NCI-H748 treated with DMSO at 0.1 percent for 48 hours (cell line): ENCODE measurements around the gene SPATA9.
"Not testable (repeated sequence)": the region's sequence is repeated elsewhere in the genome, so short reads cannot be mapped to it uniquely, and the experiment has no call there.

Experiments used
- DNase-seq: peaks from one replicate; lab custom pipeline; 2025; lab: John Stamatoyannopoulos, UW

The SPATA9 gene

DNA sequence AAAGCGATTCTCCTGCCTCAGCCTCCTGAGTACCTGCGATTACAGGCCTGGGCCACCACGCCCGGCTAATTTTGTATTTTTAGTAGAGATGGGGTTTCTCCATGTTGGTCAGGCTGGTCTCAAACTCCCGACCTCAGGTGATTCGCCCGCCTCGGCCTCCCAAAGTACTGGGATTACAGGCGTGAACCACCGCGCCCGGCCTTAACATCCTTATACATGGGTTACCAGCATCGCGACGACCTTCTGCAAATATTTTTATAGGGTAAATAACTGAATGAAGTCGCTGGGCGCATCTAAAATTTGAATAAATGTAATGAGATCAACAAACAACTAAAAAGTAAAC is 36.6 kb downstream of the SPATA9 start:
- not testable (repeated sequence) for DNase-seq

DNA sequence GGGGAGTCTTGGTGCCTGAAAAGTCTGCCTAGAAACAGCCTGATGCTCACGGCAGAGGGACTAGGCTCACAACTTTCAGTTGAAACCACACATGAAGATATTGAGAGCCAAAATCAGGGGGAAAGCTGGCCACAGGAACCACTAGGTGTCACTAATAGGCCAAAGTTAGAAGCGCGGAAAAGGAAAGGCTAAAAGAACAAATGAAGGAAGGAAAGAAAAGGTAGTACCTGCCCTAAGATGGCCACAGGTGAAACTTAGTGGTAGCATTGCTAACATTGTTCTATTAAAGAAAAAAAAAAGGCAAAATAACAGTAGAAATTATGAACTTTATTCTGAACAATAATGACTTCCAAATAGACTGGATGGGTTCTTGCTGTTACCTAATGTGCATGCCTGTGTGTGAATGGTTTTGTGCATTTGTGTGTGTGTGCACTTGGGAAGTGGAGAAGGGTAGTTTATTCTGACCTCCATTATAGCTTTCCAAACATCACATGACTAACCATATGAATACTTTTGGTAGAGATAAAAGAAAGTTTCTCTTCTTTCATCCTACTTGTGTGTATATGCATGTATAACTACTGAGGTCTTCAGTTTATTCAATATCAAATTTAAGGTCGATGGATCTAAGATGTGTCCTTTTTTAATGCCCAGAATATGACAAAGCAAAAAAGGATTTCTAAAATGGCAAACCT is 38.3 kb downstream of the SPATA9 start:
- DNase-seq, result peak; percentile 49

DNA sequence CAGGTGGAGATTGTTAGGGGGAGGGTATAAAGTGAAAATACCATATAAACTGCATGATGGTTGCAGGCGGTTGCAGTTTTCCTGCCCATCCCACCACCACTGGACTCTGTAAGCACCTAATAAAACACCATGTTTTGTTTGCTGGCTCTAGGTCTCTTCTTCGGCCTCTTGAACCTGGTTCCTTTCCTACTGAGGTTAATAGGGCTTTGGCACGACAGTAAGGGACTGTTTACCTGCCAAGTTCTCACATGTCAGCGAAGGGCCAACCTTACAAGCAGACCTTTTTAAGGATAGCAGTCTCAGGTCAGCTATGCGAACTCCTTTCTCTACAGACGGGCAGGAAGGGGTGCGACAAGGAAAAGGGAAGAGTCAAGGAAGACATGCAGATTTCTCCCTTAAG is 39.6 kb downstream of the SPATA9 start:
- no peak for DNase-seq

DNA sequence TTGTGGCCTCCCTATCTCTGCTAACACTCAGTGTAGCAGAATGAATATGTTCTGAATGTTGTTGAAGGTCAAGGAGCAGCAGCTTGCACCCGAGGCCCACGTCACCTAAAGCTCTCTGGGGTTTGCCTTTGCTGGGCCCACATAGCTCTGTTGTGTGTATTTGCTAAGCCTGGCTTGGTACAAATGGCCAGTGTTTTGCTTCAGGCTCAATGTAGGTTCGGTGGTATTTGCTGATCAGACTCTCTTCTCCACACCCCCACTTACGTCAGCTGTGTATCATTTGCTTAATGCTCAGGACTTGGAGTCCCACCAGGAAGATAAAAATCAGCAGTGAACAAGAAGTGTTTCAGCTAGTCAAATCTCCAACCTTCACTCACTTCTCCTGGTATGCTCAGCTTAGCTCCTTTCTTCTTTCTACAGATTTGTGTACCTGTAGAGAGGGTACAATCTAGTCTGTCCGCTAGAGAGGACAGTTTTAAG is 41.0 kb downstream of the SPATA9 start:
- no peak for DNase-seq

DNA sequence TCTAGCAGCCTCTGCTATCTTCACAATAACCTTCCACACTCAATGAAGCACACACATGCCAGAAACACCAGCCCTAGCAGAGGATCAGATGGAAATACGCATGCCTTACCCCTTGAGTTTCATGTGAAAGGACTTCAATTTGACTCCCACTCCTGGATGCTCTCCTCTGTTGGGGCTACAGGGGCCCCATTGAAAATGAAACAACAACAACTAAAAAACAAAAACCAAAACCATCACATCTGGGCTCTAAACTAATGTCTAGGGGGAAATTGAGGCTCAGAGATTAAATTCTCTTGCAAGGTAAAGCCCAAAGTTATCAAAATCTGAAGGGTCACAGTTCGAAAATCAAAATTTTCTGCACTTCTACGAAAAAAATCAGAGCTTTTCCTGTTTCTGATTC is 44.2 kb downstream of the SPATA9 start:
- DNase-seq, result no peak

DNA sequence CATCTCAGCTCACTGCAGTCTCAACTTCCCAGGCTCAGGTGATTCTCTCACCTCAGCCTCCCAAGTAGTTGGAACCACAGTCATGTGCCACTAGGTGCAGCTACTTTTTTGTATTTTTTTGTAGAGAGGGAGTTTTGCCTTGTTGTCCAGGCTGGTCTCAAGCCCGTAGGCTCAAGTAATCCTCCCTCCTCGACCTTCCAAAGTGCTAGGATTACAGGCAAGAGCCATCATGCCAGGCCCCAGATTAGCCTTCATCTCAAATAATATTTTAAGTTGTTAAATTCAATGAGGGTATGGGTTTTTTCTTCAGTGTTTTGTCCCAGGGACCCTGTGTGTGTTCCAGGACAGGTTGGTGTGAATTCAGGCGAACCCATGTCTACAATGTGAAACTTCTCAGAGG is 48.7 kb downstream of the SPATA9 start:
- DNase-seq, result no peak

DNA sequence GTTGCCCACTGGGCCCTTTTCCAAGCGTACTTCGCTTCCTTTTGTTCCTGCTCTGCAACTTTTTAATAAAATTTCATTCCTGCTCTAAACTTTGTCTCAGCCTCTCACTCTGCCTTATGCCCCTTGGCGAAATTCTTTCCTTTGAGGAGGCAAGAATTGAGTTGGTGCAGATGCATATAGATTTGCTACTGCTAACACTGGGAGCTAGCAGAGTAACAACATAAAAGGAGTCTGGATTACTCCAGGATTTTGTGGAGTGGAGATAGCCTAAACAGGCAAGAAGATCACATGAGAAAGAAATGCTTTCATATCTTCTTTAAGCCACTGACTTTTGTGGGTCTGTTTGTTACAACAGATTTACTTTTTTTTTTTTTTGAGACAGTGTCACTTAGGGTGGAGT is 49.1 kb downstream of the SPATA9 start:
- DNase-seq, result no peak

DNA sequence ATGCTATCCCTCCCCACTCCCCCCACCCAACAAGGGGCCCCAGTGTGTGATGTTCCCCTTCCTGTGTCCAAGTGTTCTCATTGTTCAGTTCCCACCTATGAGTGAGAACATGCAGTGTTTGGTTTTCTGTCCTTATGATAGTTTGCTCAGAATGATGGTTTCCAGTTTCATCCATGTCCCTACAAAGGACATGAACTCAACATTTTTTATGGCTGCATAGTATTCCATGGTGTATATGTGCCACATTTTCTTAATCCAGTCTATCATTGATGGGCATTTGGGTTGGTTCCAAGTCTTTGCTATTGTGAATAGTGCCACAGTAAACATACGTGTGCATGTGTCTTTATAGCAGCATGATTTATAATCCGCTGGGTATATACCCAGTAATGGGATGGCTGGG is 49.8 kb downstream of the SPATA9 start:
- not testable (repeated sequence) for DNase-seq

DNA sequence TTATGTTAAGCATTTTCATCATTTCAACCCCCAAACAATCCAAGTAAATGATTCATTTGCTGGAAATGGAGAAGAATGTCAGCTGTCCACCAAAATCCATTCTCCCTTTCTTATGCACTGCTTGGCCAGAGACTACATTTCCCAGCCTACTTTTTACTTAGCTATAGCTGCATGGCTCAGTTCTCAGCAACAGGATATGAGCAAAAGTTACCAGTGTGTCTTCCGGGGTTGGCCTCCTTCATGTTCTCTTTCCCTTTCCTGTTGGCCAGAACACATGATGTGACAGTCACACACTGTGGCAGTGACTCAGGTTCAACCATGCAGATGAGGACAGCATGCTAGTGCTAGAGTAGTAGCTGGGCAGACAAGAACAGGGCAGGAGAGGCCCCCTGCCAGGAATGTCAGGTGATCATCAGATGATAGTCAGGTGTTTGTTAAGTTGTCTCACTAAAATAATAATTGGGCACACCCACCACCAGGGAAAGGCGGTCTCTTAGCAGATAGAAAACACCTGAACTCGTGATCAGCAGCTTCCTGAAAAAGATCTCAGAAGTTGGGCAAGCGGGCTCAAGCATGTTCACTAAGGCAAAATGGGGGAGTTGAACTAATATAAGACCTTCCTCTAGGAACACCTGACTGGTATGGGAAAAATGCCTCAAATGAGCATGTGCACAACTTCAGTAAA is 50.7 kb downstream of the SPATA9 start:
- DNase-seq, result no peak

DNA sequence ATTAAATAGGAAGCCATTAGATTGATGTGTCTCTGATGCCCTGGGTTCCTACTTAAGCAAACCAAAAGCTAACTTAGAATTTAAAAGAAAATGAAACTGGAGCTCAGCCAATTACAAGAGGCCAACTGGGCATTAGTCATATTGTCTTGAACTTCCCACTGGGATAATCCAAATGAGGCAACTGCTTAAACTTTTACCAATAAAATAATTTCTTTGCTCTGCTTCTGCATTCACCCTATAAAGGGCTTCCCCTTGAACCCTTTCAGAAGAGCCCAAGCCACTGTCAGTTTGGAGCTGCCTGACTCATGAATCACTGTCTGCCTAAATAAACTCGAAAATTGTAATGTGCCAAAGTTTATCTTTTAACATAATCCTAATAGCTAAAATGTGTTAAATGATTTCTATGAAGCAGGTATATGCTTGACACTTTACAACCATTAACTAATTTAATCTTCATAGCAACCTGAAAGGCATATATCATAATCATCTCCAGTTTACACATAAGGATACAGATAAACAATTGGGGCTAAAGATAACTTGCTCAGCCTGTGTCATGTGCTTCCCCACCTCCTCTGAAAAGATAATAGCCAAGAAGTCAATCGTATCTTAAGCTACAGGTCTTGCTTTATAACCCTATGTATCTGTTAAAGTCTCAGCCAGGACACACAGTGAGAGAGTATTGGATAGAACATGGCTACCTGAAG is 51.4 kb downstream of the SPATA9 start:
- DNase-seq, result no peak

DNA sequence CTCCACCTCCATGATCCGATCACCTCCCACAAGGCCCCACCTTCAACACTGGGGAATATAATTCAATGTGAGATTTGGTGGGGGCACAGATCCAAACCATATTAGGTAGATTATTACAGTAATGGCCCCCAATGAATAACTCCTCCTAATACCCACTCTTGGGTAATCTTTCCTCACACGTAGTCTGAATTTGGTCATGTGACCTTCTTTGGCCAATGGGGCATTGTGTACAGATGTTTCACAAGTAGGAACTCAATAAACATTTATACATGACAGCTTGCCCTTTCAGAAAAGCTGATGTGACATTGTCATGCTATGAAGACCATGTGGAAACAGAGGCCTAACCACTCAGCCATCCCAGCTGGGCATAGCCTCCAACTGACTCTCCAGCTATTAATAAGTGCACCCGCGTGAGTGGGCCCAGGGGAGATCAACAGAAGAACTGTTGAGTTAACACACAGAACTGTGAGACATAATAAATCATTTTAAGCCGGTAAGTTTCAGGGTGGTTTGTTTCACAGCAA is 52.3 kb downstream of the SPATA9 start:
- no peak for DNase-seq

DNA sequence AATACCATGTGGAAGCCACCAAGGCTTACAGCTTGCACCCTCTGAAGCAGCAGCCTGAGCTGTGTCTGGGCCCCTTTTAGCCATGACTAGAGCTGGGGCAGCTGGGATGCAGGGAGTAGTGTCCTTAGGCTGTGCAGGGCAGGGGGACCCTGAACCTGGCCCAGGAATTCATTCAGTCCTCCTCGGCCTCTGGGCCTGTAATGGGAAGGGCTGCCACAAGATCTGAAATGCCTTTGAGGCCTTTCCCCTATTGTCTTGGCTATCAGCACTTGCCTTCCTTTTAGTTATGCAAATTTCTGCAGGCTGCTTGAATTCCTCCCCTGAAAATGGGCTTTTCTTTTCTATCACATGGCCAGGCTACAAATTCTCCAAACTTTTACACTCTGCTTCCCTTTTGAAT is 53.9 kb downstream of the SPATA9 start:
- DNase-seq, result no peak

DNA sequence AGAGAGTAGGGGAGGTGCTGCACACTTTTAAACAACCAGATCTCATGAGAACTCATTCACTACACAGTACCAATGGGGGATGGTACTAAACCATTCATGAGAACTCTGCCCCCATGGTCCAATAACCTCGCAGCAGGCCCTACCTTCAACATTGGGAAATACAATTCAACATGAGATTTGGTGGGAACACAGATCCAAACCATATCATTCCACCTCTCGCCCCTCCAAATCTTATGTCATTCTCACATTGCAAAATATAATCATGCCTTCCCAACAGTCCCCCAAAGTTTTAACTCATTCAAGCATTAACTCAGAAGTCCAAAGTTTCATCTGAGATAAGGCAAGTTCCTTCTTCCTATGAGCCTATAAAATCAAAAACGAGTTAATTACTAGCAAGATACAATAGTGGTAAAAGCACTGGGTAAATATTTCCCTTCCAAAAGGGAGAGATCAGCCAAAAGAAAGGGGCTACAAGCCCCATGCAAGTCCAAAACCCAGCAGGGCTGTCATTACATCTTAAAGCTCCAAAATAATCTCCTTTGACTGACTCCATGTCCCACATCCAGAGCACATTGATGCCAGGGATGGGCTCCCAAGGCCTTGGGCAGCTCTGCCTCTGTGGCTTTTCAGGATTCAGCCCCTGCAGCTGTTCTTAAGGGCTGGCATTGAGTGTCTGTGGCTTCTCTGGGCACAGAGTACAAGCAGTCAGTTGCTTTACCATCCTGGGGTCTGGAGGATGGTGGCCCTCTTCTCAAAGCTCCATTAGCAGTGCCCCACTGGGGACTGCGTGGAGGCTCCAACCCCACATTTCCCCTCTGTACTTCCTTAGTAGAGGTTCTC is 54.6 kb downstream of the SPATA9 start:
- no peak for DNase-seq

DNA sequence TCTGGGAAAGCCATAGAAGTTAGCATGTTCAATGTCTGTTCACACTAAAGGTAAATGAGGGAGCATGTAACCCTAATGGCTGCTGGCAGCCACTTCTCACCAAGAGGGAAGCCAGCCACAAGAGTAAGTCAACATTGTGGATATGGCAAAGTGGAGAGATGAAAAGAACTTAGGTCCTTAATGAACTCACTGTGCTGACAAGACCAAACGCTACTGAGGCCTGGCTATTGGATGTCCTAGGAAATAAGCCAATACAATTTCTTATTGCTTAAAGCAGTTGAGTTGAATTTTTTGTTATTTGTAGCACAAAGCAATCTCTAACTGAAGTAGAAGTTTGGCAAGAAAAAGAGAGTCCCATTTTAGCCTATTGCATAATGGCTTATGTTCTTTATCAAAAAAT is 56.1 kb downstream of the SPATA9 start:
- no peak for DNase-seq

DNA sequence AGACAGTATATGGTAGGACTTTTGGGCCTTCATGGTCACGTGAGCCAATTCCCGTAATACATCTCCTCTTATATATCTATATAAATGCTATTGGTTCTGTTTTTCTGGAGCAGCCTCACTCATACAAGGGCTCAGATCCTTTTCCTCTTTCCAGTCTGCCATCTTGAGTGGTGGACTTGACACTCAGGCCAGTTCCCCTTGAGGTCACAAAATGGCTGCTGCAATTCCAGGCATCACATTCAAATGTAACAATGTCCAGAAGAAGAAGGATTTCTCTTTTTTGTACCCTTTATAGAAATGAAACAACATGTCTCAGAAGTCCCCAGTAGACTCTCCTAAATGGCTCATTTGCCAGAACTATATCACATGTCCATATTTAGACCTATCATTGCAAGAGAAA is 58.4 kb downstream of the SPATA9 start:
- no peak for DNase-seq

DNA sequence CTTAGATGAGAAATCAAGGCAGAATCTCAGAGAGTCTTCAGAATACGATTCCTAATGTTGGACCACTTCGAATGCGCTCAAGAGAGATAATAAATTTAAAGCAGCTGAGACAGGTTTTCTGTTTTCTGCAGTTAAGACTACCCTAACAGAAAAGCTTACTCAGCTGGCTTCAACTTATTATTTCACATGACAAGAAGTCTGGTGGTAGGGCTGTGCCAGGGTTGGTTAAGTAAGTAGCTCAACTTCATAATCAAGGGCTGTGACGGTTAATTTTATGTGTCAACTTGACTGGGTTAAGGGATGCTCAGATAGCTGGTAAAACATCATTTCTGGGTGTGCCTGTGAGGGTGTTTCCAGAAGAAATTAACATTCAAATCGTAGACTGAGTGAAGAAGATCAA is 59.1 kb downstream of the SPATA9 start:
- no peak for DNase-seq

DNA sequence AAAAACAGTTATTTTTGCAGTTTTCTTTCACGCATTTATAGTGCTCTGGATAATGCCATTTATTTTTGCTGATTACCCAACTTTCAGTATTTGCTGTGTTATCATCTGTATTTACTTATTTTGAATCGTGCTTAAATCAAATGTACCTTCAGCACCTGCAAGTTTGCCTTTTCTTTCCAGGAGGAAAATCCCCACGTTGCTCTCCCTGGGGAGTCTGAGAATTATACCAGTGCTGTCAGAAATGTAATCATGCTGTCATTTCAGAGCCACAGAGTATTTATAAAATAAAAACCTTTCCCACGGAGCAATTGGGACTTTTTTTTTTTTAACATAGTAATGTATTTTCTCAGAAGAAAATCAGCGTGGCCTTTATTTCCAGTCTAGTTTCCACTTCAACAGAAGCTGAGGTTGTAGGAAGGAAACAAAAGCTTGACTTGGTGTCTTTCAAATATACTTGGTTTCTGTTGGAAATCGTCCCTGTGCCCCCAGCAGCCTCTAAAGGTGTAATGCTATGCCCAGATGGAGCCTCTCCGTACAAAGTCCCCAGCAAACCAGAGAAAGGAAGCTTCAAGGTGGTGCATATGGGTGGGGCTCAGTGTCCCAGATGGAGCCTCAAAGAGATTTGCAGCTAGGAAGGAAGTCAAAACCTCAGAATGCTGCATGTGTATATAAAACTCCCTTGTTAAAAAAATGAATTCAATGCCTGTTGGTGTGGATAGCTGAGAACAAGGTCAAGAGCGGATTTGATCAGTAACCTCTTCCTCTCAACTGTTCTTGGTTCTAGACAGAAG is 60.8 kb downstream of the SPATA9 start:
- DNase-seq, result no peak

DNA sequence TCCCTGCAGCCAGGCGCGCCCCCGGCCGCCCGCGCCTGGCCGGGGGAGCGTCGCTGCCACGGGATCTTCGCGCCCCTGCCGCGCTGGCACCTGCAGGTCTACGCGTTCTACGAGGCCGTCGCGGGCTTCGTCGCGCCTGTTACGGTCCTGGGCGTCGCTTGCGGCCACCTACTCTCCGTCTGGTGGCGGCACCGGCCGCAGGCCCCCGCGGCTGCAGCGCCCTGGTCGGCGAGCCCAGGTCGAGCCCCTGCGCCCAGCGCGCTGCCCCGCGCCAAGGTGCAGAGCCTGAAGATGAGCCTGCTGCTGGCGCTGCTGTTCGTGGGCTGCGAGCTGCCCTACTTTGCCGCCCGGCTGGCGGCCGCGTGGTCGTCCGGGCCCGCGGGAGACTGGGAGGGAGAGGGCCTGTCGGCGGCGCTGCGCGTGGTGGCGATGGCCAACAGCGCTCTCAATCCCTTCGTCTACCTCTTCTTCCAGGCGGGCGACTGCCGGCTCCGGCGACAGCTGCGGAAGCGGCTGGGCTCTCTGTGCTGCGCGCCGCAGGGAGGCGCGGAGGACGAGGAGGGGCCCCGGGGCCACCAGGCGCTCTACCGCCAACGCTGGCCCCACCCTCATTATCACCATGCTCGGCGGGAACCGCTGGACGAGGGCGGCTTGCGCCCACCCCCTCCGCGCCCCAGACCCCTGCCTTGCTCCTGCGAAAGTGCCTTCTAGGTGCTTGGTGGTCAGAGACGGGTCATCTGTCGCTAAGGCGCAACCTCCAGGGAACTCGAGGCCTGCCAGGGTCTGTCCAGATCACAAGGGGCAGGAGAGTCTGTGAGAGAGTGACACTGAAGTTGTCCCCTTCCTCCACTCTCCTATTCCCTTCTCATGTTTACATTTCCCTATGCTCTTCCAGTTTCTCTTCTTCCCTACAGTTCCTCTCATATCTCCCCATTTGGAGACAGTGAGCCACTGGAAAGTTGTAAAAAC is 61.6 kb downstream of the SPATA9 start:
- peak; percentile 43 for DNase-seq

DNA sequence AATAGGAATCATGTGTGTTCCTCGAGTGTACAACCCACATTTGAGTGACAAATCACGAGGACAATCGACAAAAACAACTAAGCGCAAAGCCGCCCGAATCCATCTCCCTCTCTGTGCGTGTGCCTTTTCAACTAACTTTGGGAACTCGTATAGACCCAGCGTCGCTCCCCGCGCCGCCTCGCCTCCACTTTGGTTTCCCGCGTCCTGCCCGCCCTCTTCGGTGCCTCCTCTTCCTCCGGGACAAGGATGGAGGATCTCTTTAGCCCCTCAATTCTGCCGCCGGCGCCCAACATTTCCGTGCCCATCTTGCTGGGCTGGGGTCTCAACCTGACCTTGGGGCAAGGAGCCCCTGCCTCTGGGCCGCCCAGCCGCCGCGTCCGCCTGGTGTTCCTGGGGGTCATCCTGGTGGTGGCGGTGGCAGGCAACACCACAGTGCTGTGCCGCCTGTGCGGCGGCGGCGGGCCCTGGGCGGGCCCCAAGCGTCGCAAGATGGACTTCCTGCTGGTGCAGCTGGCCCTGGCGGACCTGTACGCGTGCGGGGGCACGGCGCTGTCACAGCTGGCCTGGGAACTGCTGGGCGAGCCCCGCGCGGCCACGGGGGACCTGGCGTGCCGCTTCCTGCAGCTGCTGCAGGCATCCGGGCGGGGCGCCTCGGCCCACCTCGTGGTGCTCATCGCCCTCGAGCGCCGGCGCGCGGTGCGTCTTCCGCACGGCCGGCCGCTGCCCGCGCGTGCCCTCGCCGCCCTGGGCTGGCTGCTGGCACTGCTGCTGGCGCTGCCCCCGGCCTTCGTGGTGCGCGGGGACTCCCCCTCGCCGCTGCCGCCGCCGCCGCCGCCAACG is 62.5 kb downstream of the SPATA9 start, which contains the start of gene GPR150:
GPR150 (plus strand) TSS at position 58 of the 840 bp plus-strand sequence; CDS start at position 247, 189 bp downstream.
- DNase-seq, result peak; percentile 53
